GM18870 (cell line): ENCODE measurements around the gene HEPACAM.
"Not testable (repeated sequence)": the region's sequence is repeated elsewhere in the genome, so short reads cannot be mapped to it uniquely, and the experiment has no call there.

Source experiments
- ATAC-seq: cut with Tn5 transposase; IDR thresholded peaks from one replicate; pipeline ENCODE4 v1.9.1; 2021; ENCODE audit warnings: moderate library complexity; ENCODE audit not compliant: unreplicated experiment

HEPACAM gene, protein sequence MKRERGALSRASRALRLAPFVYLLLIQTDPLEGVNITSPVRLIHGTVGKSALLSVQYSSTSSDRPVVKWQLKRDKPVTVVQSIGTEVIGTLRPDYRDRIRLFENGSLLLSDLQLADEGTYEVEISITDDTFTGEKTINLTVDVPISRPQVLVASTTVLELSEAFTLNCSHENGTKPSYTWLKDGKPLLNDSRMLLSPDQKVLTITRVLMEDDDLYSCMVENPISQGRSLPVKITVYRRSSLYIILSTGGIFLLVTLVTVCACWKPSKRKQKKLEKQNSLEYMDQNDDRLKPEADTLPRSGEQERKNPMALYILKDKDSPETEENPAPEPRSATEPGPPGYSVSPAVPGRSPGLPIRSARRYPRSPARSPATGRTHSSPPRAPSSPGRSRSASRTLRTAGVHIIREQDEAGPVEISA

DNA sequence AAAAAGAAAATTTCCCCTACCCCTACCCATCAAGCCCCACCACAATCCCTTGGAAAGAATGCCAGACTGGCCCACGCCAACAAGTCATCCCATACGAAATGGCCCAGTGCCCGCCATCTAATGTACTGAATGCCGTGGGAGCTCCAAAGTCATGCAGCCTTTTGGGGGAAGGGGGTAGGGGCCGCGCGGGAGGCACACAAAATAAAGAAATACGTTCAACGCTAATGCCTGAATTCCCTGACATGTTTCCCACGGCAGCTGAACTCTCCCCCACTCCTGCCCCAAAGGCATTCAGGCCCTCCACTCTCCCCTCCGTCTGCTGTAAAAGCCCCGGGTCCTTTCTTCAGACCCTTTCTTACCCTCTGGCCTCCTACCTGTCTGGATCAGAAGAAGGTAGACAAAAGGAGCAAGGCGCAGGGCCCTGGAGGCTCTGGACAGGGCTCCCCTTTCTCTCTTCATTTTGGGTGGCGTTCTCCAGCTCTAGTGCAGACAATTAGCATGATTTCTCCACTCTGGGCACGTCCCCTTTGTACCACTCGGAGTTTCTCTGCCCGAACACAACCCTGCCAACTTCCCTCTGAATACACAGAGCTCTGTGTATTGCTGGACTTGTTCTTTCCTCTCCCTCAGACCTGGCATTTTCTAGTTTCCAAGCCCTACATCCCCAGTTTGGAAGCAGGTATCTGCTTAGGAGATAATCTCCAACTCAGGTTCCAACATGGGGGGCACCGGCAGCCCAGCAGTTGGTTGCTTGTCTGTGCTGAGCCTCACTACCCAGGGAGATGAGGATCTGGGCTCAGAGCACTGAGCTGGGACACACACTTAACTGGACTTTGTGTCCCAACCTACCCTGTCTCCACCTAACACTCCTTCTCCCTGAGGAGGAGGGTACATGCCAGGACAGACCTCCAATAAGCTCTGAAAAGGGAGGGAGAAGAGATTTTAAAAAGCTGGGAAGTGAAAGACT, at the start of gene HEPACAM:
Gene HEPACAM, minus strand, starts transcription at position 500 of the 967 bp plus-strand sequence. Its CDS starts 41 bp downstream, at position 459.
- no peak for ATAC-seq

DNA sequence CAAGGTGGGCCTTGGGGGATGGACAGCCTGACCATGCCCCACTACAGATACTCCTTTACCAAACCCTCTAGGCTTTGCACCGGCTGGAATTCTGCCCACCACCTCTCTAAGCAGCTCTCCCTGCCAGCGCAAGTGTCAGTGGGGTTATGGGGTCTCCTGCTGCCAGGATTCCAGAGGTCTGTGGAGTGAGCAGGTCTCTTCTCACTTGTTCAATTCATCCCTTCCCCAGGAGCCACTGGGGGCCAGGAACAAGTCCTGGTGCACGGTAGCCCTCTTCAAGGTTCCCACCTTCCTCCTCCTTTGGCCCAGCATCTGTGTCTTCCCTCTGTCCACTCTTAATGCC, 48.6 kb upstream of the HEPACAM start:
- ATAC-seq, result no peak

DNA sequence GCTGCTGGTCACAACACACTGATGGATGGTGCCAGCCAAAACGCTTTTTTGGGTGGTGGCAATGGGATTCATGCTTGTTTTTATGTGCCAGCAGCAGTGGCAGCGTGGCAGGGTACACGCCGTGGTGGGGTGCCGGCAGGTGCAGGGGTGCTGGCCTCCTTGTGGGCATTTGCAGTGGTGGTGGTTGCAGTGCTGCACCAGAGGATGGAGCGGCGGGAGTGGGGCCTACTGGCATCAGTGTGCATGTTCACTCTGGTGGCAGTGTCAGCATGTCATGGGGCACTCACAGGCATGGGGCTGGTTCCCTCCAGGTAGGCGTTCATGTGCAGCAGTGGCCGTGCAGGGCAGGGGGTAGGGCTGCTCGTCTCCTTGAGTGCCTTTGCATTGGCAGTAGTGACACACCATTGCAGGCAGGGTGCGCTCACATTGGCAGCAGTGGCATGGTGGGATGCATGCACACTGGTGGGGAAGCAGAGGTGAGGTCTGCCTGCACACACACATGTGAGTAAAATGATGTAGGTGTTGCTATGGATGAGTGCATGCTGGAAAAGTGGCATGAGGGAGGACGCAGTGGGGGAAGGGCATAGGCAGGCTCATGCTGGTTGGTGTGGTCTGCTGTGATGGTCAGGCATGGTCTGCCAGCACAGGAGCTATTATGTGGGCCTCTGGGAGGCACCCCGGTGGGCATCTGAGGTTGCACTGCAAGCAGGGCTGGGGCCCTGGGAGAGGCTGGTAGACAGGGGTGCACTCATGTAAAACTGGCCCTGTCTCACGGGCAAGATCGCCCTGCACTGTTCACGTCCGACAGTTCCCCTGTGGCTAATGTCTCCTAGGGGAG, 48.0 kb upstream of the HEPACAM start:
- ATAC-seq, result no peak

DNA sequence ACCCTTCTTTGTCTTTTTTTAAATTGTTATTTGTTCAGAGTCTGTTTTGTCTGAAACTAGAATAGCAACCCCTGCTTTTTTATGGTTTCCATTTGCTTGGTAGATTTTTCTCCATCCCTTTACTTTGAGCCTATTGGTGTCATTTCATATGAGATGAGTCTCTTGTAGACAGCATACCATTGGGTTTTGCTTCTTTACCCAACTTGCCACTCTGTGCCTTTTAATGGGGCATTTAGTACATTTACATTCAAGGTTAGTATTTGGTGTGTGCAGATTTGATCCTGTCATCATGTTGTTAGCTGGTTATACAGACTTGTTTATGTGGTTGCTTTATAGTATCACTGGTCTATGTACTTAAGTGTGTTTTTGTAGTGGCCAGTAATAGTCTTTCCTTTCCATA, 46.2 kb upstream of the HEPACAM start:
- no peak for ATAC-seq

DNA sequence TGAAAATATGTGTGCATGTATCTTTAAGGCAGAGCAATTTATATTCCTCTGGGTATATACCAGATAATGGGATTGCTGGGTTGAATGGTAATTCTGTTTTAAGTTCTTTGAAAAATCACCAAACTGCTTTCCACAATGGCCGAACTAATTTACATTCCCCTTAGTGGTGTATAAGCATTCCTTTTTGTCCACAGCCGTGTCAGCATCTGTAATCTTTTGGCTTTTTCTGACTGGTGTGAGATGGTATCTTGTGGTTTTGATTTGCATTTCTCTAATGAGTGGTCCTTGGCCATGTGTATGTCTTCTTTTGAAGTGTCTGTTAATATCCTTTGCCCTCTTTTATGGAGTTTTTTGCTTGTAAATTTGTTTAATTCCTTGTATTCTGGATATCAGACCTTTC, 42.5 kb upstream of the HEPACAM start:
- ATAC-seq, result no peak

DNA sequence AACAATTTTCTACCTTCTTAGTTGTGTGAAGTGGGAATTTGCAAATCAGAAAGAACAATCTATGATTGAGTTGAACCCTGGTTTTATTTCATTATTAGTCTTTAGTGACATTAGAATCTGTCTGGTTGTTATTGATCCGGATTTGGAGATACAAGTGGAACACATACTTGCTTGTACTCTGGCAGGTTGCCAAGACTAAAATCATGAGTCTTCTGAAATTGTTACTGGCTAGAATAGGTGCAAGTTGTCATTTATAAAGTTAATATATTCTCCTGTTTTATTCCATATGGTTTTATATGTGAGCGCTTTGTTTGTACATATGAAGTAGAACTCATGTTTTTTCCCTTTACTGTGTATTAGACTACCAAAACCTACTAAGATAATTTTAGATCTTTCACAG, 41.2 kb upstream of the HEPACAM start:
- ATAC-seq, result no peak

DNA sequence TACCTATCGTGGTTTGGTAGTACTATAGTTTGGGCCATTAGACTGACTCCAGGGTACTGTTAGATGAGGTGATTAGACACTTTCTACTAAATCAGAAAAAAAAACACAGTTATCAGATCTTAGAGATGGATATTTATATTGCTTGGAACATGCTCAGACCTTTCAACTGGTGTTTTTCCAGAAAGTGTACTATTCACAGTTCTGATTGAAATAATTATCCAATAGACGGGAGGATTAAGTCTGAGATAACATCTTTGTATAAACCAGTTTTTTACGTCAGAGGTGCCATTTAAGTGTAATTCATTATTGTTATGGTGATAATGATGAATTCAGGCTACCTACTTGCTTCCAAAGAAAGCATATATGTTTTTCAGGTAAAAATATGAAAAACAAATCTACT, 40.7 kb upstream of the HEPACAM start:
- ATAC-seq, result no peak

DNA sequence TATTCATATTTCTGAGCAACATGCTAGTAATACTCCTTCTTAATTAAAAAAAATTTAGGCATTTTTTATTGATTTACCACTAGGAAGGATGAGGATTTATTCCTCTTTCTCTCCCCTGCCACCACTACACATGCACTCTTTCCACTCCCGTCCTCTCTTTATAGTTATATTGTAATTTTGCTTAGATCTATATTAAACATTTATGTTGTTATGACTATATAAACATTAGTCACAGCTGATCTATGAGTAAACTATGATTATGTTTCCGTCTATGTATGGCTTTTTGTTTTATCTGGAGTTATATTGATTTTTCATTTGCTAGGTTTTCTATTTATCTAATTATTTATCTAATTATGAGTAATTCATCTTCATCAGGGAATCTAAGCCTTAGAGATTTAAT, 36.0 kb upstream of the HEPACAM start:
- no peak for ATAC-seq

DNA sequence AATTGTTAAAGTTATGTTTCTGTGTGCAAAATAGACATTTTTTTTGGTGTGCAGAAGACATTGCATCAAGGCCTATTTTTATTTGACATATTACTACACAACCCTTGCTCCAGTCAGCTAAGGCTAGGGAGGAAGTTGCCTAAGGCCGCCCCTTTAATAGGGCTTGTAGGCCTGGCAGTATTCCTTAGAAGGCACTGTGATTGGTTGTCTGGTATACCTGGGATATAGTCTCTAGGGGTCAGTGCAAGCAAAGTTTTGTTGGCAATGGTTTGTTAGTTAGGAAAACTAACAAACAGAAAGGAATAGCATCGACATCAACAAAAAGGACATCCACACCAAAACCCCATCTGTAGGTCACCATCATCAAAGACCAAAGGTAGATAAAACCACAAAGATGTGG, 35.1 kb upstream of the HEPACAM start:
- ATAC-seq, result no peak

DNA sequence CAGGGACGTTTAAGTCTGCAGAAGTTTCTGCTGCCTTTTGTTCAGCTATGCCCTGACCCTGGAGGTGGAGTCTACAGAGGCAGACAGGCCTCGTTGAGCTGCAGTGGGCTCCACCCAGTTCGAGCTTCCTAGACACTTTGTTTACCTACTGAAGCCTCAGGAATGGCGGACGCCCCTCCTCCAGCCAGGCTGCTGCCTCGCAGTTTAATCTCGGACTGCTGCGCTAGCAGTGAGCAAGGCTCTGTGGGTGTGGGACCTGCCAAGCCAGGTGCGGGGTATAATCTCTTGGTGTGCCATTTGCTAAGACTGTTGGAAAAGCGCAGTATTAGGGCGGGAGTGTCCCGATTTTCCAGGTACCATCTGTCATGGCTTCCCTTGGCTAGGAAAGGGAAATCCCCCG, 32.4 kb upstream of the HEPACAM start:
- not testable (repeated sequence) for ATAC-seq

DNA sequence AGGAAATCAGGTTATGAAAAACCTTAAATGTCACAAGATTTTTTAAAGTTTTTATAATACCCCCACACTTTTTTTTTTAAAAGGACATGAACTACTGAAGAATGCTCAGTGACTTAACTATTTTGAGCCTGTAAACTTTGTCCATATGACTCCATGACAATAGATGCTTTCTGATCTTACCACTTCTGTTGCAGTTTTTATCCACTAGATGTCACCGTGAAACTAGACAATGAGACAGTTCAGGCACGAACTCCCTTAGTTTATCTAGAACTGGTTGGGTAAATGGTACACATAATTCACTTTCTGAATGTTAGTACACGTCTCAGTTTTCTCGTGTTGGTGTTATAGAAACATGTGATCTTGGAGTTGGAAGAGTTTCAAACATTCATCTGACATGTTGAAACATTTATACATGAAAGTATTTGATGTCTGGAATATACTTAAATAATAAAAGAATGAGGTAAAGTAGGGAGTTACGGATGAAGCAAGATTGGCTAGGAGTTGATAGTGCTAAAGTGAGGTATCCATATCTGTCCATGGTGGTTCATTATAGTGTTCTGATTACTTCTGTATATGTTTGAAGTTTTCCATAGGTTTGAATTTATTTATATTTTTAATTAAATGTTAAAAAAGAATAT, 26.2 kb upstream of the HEPACAM start:
- ATAC-seq, result peak; percentile 83

DNA sequence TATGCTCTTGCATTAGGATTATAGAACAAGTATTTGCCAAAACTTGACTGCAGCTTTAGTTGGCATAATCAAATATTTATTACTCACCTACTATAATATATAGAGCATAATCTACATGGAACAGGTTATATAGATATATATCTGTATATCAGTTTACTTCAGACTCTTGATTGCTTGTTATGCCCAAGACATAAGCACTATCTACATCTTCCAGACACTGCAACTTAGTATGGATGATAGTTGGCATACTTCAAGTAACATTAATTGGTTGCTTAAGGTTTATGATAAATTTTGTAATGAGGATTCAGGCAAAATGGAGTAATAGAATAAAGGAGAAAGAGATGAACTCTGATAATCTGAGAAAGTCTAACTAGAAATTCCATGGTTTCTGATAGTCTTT, 19.2 kb upstream of the HEPACAM start:
- ATAC-seq, result no peak

DNA sequence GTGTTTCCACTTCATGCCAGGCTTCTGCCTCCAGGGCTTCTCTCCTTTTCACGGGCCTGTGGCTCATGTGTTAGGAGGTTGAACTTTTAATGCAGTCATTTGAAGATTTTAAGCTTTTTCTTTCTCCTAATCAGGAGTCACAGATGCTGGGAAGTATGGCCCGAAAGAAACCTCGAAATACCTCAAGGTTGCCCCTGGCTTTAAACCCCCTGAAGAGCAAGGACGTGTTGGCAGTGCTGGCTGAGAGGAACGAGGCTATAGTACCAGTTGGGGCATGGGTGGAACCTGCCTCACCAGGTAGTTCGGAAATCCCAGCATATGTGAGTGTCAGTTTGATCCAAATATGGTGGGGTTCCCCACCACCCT, 18.7 kb upstream of the HEPACAM start:
- no peak for ATAC-seq

DNA sequence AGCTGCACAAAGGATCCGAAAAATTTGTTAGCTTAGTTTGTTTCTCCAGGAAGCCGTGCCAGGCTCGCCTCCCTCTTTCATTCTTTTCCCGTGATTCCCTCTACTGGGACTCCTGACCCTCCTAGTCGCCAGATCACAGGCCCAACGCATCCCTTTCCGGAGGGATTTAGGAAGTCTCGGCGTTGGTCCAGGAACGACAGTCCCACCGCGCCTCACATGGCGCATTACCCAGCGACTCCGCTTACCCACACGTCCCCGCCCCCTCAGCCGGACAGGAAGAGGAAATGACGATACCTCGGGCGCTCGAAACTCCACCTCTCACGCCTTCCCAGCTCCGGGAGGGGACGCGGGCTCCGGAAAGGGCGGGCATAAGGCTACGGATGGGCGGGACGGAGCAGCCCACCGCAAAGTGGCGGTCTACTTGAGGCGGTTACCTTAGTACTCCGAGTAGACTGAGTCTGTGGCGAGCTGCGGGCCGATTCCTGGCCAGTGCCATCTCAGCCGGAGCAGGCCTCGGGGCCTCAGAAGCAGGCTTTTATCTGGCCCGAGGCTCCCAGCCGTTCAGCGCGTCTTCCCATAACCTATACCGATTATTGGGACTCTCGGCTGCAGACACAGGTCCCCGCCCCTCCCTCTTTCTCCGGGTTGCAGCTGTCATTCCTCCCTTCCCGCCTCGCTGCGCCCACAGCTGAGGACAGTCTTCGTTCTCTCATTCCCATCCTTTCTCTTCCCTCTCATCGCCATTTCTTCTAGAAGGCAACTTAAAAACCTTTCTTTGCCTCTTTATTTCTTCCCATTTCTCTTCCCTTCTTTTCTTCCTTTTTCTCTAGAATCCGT, 18.1 kb upstream of the HEPACAM start, which contains the start of gene CCDC15:
Gene CCDC15, plus strand, starts transcription at position 450 of the 837 bp plus-strand sequence. CDS start 531 bp downstream, outside the sequence.
- ATAC-seq, result peak; percentile 96

DNA sequence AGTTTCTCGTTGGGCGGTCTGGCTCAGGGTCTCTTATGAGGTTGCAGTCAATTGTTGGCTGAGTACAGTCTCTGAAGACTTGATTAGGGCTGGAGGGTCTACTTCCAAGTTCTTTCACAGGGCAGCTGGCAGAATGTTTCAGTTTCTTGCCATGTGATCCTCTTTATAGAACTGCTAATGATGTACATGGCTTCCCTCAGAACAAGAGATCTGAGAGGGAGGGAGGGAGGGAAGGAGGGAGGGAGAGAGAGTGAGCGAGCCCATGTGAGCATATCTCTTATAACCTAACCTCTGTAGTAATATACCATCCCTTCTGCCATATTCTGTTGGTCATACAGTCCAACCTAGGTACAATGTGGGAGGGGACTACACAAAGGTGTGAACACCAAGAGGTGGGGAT, 15.5 kb upstream of the HEPACAM start:
- ATAC-seq, result no peak

DNA sequence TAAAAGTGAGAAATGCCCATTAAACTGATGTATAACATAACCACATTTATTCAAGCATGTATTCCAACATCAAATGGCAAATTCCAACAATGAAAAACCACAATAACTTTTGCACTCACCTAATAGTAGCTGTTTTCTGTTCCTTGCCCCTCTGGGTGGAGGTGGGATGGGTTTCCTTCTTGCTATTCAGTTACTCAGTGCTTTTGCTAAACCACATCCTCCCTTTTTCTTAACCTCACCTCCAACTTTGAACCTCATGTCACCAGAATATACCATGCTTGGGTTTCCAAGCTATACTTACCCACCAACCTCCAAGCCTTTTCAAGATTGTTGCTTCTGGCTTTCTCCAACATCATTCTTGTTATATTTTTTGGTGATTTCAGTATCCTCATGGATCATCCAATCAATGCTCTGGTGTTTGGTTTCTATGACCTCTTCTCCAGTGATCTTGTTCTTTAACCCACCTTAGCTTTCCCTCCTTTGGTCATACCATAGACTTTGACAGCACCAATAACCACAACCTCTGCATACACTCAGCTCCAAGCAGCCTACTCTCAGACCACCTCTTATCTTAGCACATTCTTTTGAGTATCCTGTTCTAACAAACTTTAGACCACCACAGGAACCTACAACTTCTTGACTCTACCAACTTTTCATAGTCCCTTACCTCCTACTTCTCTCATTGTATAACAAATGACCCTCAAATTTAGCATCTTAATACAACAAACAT, 14.9 kb upstream of the HEPACAM start:
- no peak for ATAC-seq

DNA sequence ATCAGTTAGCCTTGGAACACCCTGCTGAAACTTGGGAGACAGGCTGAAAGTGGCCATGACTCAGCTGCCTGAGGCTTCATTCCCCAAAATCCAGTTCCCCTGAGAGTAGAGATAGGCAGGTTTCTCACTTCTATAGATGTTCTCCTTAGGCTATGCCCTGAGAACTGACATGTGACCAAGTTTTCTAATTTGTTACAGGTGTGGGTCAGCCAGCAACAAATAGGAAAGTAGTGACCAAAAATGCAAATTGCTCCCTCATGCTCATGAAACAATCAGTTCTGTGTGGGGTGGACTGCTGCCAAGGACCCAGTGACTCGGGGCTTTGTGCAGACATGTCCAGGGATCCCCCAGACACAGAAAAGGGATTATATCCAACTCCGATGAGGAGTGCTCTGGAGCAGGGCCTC, 10.9 kb upstream of the HEPACAM start:
- no peak for ATAC-seq

DNA sequence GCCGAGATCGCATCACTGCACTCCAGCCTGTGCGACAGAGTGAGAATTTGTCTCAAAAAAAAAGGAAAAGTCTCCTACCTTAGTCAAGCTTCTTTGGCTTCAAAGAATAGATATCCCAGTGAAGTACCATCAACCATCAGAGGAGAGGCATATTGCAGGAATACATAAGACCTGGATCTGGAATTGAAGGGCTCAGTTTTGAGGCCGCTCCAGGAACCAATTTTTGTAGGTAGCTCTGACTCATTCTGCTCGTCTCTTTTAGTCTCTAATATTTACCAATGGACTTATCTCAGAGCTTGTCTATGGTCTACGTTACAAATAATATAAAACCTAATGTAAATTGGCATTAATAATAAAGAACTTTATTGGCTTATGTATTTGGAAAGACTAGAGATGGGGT, 10.0 kb upstream of the HEPACAM start:
- ATAC-seq, result no peak

DNA sequence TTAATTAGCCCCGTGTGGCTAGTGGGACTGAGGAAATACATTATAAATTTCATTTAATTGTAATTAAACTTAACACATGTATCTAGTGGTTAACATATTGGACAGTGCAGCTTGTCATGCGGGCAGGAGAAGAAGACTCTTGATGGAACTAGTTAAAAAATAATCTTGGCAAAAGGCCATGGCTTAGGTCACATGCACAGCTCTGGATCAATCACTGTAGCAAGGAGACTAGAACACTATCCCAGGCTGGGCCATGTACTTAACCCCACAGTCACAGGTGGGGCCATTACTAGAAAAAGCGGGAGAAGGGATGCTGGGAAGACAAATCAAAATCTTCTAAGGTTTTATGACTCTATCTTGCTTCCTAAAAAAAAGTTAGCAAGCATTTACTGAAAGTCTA, 8.7 kb upstream of the HEPACAM start:
- no peak for ATAC-seq
